HG02970 (cell line): ENCODE data around the gene ATP10A.

Experiments
- ATAC-seq: cut with Tn5 transposase; IDR thresholded peaks from one replicate; pipeline ENCODE4 v1.9.1; 2021; ENCODE audit warnings: mild to moderate bottlenecking, moderate library complexity, moderate number of reproducible peaks; ENCODE audit not compliant: unreplicated experiment, low FRiP score

Gene ATP10A

DNA sequence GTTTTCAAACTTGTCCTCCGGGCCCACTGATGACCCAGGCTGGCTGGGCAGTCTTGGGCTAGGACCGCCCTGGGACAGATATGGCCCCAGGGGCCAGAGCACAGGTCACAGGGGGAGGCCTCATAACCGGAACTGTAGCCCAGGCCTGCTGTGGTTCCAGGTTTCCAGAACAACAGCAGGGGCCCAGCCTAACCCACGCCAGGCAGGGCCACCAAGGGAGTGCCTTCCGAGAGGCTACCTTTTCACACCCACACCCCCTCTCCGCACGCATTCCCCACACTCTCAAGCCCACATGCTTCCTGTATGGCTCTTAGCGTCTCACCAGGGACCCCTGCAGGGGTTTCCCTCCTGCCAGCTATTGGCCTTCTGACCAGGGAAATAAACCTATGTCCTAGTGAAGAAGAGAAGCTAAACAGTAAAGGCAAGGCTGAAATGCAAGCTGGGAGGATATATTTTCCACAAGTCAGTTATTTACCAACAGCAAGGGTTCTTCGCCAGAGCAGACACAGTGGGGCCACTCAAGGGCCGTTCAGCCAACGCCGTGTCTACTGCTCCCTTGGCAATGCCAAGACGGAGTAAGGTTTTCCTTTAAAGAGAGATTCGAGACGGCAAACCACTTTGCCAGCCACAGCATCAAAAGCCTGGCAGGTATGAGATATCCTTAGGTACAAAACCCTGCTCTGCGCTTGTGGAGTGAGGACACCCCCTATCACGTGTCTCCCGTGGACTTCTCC, 135.1 kb downstream of the ATP10A start:
- ATAC-seq: no peak

DNA sequence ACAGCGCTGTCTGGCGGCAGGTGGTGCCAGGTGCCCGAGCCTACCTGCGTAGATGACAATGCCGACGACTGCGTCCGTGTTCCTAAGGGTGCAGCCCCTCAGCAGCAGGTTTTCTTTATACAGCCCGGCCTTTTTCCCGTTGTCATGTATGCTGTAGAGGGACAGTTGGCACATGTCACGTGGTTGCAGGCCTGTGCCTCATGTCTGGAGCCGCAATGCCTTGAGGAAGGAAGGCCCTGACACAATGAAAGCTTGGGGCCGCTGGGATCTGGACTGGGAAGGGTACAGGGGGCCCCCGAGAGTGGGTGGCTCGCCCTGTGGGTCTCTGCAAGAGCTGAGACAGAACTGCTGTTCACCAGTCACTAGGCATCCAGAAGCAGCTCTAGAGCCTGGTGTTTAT, 136.0 kb downstream of the ATP10A start:
- no peak for ATAC-seq

DNA sequence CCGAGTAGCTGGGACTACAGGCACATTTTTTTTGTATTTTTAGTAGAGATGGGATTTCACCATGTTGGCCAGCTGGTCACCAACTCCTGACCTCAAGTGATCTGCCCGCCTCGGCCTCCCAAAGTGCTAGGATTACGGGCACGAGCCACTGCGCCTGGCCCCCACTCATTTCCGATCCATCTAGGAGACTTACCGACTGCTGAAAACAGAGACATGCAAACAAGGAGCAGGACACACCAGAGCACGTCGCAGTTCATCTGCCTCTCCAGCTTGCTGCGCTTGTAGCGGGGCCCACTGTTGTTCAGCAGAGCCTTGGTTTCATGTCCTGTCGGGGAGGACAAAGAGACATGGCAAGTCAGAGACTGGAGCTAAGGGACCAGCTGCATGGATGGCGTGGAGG, 137.4 kb downstream of the ATP10A start:
- ATAC-seq: no peak

DNA sequence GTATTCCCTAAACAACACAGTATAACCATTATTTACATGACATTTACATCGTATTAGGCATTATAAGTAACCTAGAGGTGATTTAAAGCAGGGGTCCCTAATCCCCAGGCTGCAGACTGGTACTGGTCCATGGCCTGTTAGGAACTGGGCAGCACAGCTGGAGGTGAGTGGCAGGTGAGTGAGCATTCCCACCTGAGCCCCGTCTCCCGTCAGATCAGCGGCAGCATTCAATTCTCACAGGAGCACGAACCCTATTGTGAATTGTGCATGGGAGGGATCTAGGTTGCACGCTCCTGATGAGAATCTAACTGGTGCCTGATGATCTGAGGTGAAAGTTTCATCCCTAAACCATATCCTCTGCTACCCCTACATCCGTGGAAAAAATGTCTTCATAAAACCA, 138.2 kb downstream of the ATP10A start:
- ATAC-seq: no peak

DNA sequence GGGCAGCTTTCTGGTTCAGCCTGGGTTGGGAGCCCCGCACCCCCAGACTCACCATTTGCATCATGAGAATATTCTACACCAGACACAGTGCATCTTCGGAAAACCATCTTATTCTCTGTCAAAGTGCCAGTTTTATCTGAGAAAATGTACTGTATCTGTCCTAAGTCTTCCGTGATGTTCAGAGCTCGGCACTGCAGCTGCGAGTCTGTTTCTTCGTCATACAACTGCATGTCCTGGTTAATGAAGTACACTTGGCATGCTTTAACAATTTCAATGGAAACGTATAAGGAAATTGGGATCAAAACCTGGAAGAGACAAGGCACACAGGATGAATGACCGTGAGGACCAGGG, 141.5 kb downstream of the ATP10A start:
- no peak for ATAC-seq

DNA sequence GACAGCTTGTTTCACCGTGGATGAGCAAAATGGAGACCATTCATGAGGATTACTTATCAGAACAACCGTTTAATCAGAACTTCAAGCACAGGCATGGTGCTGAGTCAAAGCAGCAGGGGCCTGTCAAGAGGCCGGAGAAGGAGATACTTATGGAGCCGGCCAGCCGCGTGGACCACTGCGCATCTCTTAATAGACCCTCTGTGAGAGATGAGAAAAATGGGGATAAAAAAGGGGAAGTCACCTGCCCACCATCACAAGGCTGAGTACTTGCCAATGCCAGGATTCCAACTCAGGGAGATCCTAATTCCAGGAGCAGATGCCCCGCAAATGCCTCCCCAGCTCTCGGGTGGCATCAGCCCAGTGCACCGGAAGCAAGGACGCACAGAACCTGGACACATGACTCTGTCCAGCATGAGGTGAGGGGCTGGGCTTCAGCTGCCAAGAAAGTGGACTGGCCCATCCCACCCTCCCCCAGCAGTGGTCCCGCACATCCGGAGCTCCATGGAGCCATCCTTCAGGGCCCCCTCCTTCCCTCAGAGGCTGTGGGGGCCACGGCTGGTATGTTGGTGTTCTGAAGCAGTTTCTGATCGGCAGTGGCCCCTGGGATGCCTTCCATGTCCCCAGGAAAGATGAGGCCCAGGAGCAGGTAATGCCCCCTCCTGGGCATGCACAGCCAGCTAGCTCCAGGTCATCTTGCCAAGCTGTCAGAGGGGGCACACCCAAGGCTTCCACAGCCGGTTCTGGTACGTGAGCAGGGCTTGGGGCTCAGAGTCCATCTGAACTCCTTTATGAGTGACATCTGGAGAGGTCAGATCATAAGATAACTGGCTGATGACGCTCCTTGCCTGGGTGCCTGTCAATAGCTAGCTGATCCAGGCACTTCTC, 143.8 kb downstream of the ATP10A start:
- no peak for ATAC-seq

DNA sequence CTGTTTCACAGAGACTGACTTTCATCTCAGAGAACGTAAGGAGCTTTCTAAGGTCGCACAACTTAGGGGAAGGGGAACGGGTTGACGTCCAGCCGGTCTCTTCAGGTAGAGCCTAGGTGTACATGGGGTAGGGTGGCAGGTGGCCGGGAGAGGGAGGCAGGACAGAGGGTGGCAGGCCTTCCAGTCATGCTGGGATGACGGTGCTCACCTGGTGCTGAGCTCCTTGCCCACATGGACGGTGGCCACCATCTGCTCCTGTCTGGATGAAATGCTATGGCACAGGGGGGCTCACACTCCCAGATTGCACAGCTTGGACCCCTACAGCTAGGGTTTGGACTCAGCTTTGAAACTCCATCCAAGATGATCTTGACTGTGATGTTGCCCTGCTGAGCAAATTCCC, 144.5 kb downstream of the ATP10A start:
- no peak for ATAC-seq

DNA sequence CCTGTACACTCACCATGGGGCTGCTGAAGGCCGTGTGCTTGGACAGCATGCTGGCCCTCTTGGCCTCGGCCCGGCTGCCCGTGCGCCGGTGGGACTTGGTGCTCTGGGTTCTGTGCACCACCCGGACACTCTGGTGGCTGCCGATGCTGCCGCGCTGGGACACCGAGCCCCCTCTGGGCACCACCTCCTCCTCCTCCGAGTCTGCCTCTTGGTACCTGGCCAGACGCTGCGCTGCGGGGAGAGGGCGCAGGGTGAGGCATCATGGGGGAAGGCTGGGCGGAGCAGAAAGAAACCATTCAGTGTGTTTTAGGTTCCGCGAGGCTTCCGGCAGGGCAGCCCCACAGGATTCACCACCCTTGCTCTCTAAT, 145.0 kb downstream of the ATP10A start:
- ATAC-seq: no peak

DNA sequence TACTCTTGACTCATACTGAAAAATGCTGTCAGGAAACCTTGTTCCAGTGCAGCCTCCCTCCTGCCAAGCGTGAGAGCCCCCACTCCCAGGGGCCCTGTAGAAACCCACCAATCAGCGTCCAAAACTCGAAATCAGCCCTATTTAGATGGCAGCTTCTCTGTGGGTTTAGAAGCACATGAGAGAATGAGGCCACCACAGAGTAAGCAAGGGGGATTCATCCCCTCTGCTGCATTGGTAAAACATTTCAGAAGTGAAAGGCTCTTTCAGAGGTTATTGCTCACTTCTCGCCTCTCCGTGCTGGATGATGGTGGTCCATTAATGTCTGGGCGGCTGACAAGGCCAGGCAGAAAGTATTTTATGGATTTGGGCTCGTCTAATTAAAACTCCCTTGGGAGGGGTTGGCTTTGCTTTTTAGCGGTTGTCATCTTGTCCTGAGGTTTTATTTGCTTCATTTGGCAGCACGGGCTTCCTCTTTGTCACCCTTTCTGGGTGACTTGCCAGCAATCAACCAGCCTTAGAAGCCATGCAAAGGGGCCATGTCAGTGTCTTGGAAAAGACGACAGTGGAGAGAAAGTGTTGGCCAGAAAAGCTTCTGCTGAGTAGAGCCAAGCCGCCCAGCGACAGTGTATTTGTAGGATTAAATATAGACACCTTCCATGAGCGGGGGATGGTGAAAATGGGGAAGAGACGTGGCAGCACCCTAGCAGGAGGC, 145.5 kb downstream of the ATP10A start:
- no peak for ATAC-seq

DNA sequence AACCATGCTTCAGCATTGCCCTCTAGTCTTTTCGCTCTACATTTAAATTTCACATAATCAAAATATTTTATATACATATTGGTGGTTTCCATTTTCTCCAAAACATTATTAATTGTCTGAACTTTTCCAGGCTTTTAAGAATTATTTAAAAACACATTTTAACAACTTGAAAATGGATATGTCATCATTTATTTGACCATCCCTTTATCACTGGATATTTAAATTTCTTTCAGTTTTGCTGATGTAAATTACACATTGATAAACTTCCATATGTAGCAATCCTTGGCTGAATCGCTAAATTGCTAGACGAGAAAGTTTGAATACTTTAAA, 146.0 kb downstream of the ATP10A start:
- no peak for ATAC-seq

DNA sequence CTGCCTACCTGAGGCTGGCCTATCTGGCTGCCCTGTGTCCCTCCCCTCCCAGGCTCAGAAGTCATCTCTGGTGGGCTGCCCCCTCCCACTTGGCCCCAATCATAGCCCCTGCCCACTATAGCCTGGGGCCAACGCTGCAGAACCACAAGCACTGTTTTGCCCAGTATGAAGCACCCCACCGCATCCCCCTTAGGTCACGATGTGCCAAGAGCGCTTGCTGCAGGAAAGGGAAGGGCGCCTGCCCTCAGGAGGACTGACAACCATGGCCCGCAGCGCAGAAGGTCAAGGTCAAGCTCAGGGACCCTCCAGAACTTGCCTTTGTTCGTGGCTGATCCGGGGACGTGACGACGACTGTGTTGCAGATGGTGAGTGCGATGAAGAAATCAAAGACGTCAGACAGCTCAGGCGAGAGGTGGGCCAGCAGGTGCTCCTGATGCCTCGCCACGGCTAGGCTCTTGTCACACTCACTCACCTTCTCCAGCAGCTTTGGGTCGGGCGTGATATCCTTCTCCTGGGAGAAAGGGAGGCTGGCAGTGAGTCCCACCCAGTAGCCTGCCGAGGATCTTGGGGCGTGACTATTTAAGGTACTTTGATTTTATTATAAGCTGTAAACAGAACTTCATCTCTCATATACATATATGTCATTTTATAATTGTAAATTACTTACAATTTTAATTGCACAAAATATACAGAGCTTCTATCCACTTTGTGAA, 146.6 kb downstream of the ATP10A start:
- ATAC-seq: no peak

DNA sequence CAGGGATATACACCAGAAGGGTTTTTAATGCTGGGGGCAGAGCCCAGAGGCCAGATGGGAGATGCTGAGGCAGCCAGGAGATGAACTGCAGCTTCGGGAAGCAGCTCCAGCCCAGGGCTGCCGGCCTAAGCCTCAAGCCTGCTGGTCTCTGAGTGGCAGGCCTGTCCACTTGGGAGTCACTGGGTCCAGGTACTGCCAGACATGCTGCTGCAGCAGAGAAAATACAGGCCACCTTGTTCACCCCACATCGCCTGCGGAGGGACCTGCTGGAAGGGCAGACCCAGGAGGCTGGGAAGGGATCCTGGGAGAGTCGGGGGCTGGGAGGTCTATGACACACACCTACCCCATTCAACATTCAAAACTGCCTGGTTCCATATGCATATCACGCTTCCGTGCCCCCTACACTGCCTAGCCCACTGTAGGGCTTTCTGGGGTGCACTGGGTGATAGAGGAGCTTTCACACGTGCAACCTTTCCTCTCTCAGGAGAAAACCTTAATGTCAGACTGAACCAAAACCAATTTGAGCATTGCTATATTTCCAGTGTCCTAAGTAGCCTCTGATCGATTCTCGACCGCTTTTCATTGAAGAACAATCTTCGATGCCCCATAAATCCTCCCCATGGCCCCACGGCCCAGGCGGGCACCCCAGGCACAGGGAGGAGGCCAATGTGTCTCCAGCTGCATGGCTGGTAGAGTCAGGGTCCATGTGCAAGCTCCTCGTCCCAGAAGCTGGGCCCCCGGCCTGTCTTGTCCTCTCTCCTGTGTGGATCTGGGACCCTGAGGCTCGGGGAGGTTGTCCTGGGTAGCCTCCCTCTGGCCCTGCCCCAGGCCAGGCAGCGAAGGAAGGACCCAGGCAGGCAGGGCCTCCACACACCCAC, 147.4 kb downstream of the ATP10A start:
- no peak for ATAC-seq

DNA sequence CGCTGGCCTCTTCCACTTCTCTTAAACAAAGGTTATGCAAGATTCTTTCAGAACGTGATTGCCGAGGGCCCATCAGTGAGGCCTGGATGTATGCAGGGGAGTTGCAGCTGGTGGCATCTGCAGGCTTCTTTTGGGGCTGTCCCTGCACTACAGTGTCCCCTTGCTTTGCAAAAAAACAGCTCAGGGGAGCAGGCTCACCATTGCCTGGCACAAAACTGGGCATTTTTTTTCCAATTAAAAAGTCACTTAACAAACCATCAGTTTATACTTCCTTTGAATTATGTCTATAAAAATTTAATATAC, 148.6 kb downstream of the ATP10A start:
- no peak for ATAC-seq

DNA sequence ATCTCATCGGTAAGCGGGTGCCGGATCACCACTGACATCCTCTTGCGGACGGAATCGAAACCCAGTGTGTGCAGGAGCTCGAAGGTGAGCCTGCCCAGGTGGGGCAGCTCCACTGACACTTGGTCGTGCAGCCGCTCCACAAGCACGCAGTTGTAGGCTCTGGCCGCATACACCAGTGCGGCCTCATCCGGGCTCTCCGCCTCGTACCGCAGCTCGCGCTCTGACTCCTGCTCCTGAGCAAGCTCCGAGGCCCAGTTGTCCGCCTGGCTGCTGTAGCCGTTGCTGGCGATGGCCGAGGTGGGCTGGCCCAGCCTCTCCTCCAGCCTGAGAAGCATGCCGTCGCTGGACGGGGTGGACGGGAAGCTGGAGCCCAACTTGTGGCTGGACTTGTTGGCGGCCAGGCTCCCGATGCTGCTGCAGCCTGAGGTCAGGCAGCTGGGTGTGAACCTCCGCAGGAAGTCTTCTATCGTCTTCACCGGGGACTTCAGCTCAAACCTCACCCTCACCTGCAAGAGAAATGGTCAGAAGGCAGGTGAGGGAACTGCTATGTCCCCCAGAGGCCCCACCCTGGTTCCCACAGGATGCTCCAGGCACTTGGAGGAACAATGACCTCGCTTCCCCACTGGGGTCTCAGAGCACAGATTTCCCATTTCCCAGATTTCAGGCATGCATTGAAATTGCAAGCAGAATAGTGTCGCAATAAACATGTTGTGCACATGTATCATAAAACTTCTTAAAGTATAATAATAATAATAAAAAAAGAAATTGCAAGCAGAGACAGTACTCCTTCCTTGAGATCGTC, 149.2 kb downstream of the ATP10A start:
- no peak for ATAC-seq

DNA sequence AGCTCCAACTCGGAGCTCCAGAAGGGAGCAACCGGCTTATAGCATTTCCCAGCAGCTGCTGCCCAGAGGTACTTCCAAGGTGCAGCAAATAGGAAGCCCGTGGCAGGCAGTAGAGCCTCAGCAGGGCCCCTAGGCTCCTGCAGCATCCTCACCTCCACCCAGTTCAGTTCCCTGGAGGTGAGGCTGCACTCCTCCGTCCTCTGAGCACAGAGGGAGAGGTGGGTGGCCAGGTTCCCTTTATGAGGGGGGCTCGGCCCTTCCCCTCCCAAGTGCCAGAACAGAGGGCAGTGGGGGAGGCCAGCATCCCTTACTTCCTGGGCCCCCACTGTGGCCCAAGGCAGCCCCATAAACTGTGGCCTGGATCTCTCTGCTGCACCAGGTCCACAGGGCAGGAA, 150.2 kb downstream of the ATP10A start:
- no peak for ATAC-seq

DNA sequence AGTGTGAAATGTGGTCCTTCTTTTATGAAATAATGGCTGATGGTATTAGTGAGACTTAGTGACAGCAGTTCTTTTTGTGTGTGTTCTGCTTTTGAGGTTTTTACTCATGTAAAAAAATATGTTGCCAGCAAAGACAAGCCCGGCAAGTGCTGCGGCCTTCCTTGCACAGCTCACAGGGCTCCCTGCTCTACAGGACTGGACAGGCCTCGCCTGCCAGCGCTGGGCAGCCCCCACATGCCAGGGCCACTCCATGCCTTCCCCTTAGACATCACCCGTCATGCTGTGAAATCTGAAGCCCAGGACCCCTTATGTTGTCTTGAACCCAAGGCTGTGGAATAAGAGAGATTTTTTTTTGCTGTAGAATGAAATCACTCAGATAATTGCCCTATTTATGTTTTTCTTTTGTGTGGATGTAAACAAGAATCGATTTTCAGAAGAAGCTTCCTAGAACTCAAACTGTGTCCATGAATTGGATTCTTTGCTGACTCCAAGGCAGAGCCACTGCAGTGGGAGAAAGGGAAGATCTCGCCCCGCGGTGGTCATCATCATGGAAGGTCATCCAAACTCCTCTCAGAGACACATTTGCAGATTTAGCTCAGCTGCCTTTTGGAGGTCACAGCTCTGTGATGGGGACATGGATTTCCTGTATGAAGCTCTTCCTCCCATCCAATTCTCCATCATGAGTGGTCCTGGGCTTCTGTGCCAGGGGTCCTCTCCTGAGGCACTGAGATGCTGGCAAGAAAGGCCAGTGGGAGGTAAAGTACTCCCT, 150.8 kb downstream of the ATP10A start:
- ATAC-seq: no peak

DNA sequence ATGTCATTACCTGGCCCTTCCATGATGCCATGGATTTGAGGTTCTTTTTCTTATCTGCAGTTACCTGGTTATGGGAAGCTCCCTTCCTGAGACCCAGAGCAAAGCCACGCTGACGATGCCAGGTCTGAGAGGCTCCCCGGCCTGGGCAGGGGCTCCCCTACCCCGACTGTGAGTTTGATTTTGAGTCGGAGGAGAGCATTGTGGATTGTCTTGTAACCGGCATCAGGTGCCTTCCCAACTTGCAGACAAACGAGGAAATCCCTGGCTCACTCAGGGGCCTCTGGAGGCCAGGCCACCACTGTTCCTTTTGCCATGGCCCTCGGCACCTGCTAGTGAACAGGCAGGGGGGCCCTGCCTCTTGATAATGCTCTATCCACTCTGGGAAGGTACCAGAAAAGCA, 151.4 kb downstream of the ATP10A start:
- no peak for ATAC-seq

DNA sequence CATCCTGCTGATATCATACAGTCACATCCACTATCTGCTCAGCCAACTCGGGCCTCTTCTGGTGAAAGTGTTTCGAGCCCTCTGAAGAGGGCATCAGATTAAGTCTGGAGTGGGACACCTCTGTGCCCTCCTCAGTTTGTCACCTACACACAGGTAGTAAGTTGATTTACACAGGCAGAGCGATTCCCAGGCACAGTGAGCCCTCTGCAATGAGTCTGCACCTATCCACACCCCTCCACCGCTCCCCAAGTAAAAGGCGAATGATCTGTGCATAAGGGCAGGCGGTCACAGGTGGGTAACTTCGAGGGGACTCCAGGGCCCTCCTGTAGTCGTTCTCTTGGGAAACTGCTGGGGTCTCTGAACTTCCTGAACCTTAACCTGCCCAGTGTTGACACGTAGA, 152.0 kb downstream of the ATP10A start:
- ATAC-seq: no peak

DNA sequence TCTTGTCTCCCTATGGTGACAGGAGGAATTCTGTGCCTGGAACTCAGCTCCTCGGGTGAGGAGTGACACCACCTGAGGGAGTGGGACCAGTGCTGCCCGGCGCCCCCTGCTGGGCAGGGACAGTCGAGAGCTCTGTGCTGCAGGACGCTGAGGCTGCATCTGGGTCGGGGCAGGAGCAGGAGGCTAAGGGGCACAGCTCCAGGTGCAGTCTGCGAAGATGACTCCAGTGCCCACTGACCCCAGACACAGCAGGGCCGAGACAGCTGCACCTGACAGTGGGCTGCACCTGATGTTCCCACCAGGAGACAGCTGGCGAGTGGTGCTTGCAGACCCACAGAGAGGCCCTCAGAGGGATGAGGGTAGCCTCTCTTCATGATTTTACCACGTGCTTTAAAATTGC, 152.9 kb downstream of the ATP10A start:
- ATAC-seq: no peak
